CD14-positive monocyte (primary cell): ENCODE results near the gene MYZAP. TPM values are rescaled to one million over a fixed set of nuclear protein-coding genes. Genes with fewer than 3 reads are reported as not detected.

Experiments
- DNase-seq, 3 donors: peaks; one replicate each; pipeline ENCODE4 v3.0.0-alpha.2; 2011 to 2022
- H2AFZ ChIP-seq: 2 replicates; pipeline ENCODE4 v1.6.0; 2012; ENCODE audit warnings: mild to moderate bottlenecking, low read depth, low read length, inconsistent platforms; ENCODE audit not compliant: insufficient read depth, poor library complexity, severe bottlenecking
- H3K27ac ChIP-seq, 2 donors: 1 replicate in 1 of 2; 2 replicates in 1 of 2; pipeline ENCODE4 v1.5.1; 2012 to 2013; ENCODE audit warnings: low read length in 2 of 2, control low read depth in 1 of 2, inconsistent platforms in 1 of 2, low read depth in 1 of 2, mild to moderate bottlenecking in 1 of 2
- H3K27me3 ChIP-seq, 2 donors: one replicate each; pipeline versions ENCODE4 v1.6.0 to v1.6.1; 2011 to 2013; ENCODE audit warnings: low read length in 2 of 2; ENCODE audit not compliant: control insufficient read depth in 2 of 2, insufficient read depth in 2 of 2
- H3K36me3 ChIP-seq, 2 donors: replicated peaks in 1 of 2; 1 replicate in 1 of 2; 2 replicates in 1 of 2; pipeline versions ENCODE4 v1.5.1 to v1.6.1; 2012 to 2013; ENCODE audit warnings: low read length in 2 of 2, control low read depth in 1 of 2, inconsistent platforms in 1 of 2, mild to moderate bottlenecking in 1 of 2; ENCODE audit not compliant: insufficient read depth in 2 of 2, control insufficient read depth in 1 of 2
- H3K4me1 ChIP-seq, 2 donors: 1 replicate in 1 of 2; 2 replicates in 1 of 2; pipeline versions ENCODE4 v1.5.1 to v1.6.1; 2012 to 2013; ENCODE audit warnings: low read length in 2 of 2, control low read depth in 1 of 2, inconsistent platforms in 1 of 2, mild to moderate bottlenecking in 1 of 2, moderate library complexity in 1 of 2; ENCODE audit not compliant: insufficient read depth in 2 of 2, control insufficient read depth in 1 of 2
- H3K4me2 ChIP-seq: replicated peaks from 2 replicates; pipeline ENCODE3; 2012; ENCODE audit warnings: low read length, moderate library complexity, mild to moderate bottlenecking; ENCODE audit not compliant: poor library complexity, severe bottlenecking; ENCODE audit errors: extremely low read depth
- H3K4me3 ChIP-seq, 3 experiments: fragments of 200-600 bp in 1 of 3; sonication (generic) in 1 of 3; replicated peaks in 1 of 3; 1 replicate in 2 of 3; 2 replicates in 1 of 3; pipeline ENCODE4 v1.5.1; 2011 to 2013; ENCODE audit warnings: low read length in 3 of 3, mild to moderate bottlenecking in 3 of 3, control low read depth in 2 of 3, low read depth in 2 of 3, inconsistent platforms in 1 of 3, moderate library complexity in 1 of 3
- H3K79me2 ChIP-seq: 2 replicates; pipeline ENCODE4 v1.6.0; 2012; ENCODE audit warnings: mild to moderate bottlenecking, control low read depth, inconsistent platforms, low read length, moderate library complexity; ENCODE audit not compliant: insufficient read depth
- H3K9ac ChIP-seq: 2 replicates; pipeline ENCODE4 v1.6.0; 2017; ENCODE audit warnings: low read length, mild to moderate bottlenecking; ENCODE audit not compliant: insufficient read depth, poor library complexity, severe bottlenecking
- H3K9me3 ChIP-seq, 2 donors: replicated peaks in 1 of 2; 1 replicate in 1 of 2; 2 replicates in 1 of 2; pipeline versions ENCODE4 v1.5.1 to v1.6.1; 2012 to 2013; ENCODE audit warnings: low read length in 2 of 2, control low read depth in 1 of 2; ENCODE audit not compliant: control insufficient read depth in 1 of 2, insufficient read depth in 1 of 2
- H4K20me1 ChIP-seq: 2 replicates; pipeline ENCODE4 v1.6.0; 2012; ENCODE audit warnings: mild to moderate bottlenecking, low read length, control low read depth, moderate library complexity; ENCODE audit not compliant: insufficient read depth
- H3K27ac Mint-ChIP-seq, 7 donors: one replicate each; pipeline ENCODE4 v1.8.0; 2020; ENCODE audit warnings: mild to moderate bottlenecking in 7 of 7, mixed read lengths in 7 of 7, moderate library complexity in 6 of 7, inconsistent platforms in 2 of 7
- H3K27me3 Mint-ChIP-seq, 3 donors: one replicate each; pipeline ENCODE4 v1.8.0; 2021 to 2022; ENCODE audit warnings: low read depth in 3 of 3, mild to moderate bottlenecking in 3 of 3, mixed read lengths in 3 of 3, moderate library complexity in 3 of 3, inconsistent platforms in 1 of 3
- H3K36me3 Mint-ChIP-seq, 2 donors: one replicate each; pipeline ENCODE4 v1.8.0; 2020; ENCODE audit warnings: mixed read lengths in 2 of 2, inconsistent platforms in 1 of 2, mild to moderate bottlenecking in 1 of 2
- H3K4me1 Mint-ChIP-seq: one replicate; pipeline ENCODE4 v1.8.0; 2020; ENCODE audit warnings: mild to moderate bottlenecking, mixed read lengths
- H3K4me3 Mint-ChIP-seq, 2 donors: one replicate each; pipeline ENCODE4 v1.8.0; 2020; ENCODE audit warnings: mild to moderate bottlenecking in 2 of 2, mixed read lengths in 2 of 2, moderate library complexity in 1 of 2
- H3K9me3 Mint-ChIP-seq, 7 donors: one replicate each; pipeline ENCODE4 v1.8.0; 2020 to 2022; ENCODE audit warnings: mixed read lengths in 7 of 7, mild to moderate bottlenecking in 6 of 7, moderate library complexity in 6 of 7, inconsistent platforms in 2 of 7
- CTCF ChIP-seq: fragments of 200-600 bp; IDR thresholded peaks from one replicate; pipeline ENCODE4 v1.8.0; 2022; ENCODE audit warnings: antibody characterized with exemption, mild to moderate bottlenecking
- WGBS: methylation state at CpG from one replicate; pipeline ENCODE4 v1.1.5; 2013; ENCODE audit warnings: missing lambda C conversion rate; ENCODE audit not compliant: insufficient coverage; 5-methylcytosine and 5-hydroxymethylcytosine counted together
- intact Hi-C, 2 donors: fragments of 100-400 bp; cut with micrococcal nuclease; formaldehyde crosslinking; loops; one replicate each; pipeline versions ENCODE4 v1.15.0 to v1.15.1; 2023
- polyA plus RNA-seq, 3 donors: library from polyadenylated mRNA; depleted of rRNA in 1 of 3; unstranded in 2 of 3; stranded (reverse) in 1 of 3; fragments of 300-500 nt in 2 of 3; fragments of >200 nt in 1 of 3; fragmentation: Illumina TruSeq in 2 of 3; gene quantifications; 1 replicate in 2 of 3; 2 replicates in 1 of 3; pipeline ENCODE4 v1.2.3, GENCODE V29; 2012 to 2021

The MYZAP gene
- polyA plus RNA-seq, 3 donors: 0.12 to 0.13 TPM; not detected in 1

GRCh38 chr15:57730876-57731275 is 139.2 kb downstream of the MYZAP start:
- Histone ChIP-seq H3K9ac (no peak overlapping the region), H3K4me3 (no peak overlapping the region), H3K79me2 (no peaks in the 10 kb centered on the region), H2AFZ (no peak overlapping the region), H3K27me3 (no peaks in the 10 kb centered on the region), H3K36me3 (no peaks in the 10 kb centered on the region), H4K20me1 (no peaks in the 10 kb centered on the region), H3K9me3 (no peaks in the 10 kb centered on the region), H3K27ac (no peak overlapping the region), H3K4me1 (no peaks in the 10 kb centered on the region), H3K4me2 (no peak overlapping the region)
- Mint-ChIP-seq H3K27me3 (peaks cover 0 to 2% (median 0%) of the 10 kb centered on the region in 3 donors), H3K36me3 (peaks cover 0 to under 1% of the 10 kb centered on the region in 2 donors), H3K27ac (no peak overlapping the region), H3K4me1 (no peaks in the 10 kb centered on the region), H3K9me3 (no peaks in the 10 kb centered on the region), H3K4me3 (no peak overlapping the region)
- intact Hi-C loops: no loop called here
- DNase-seq: no peak
- 94% methylated on average over 2 of the region's 5 CpGs for WGBS
- TF ChIP-seq CTCF: no peak

GRCh38 chr15:57731530-57732103 is 139.9 kb downstream of the MYZAP start:
- Histone ChIP-seq H3K27me3 (no peaks in the 10 kb centered on the region), H4K20me1 (no peaks in the 10 kb centered on the region), H3K9me3 (no peaks in the 10 kb centered on the region), H3K27ac (no peak overlapping the region), H2AFZ (no peak overlapping the region), H3K4me3 (no peak overlapping the region), H3K4me1 (no peaks in the 10 kb centered on the region), H3K79me2 (no peaks in the 10 kb centered on the region), H3K9ac (no peak overlapping the region), H3K36me3 (no peaks in the 10 kb centered on the region), H3K4me2 (no peak overlapping the region)
- Mint-ChIP-seq H3K27me3 (peaks cover 0 to 2% (median 0%) of the 10 kb centered on the region in 3 donors), H3K4me1 (no peaks in the 10 kb centered on the region), H3K4me3 (no peak overlapping the region), H3K27ac (no peak overlapping the region), H3K9me3 (no peaks in the 10 kb centered on the region), H3K36me3 (no peaks in the 10 kb centered on the region)
- TF ChIP-seq CTCF: no peak
- DNase-seq: no peak
- intact Hi-C loops: no loop called here
- WGBS: 92% methylated on average over 2 of the region's 6 CpGs
